Fibroblast of lung (primary cell): ENCODE data around the gene IL26. TPM values are rescaled to one million over a fixed set of nuclear protein-coding genes. Genes with fewer than 3 reads are reported as not detected.

ENCODE experiments used
- DNase-seq, 2 donors: peaks; one replicate each; pipeline versions ENCODE4 v3.0.0 to v3.0.0-alpha.2; 2010; ENCODE audit warnings: low read depth in 2 of 2
- H2AFZ ChIP-seq: 2 replicates; pipeline ENCODE4 v1.5.1; 2012; ENCODE audit warnings: low read length, control low read depth, inconsistent platforms
- H3K27ac ChIP-seq: 2 replicates; pipeline ENCODE4 v1.5.1; 2011; ENCODE audit warnings: low read length, control low read depth; ENCODE audit not compliant: insufficient read depth
- H3K27me3 ChIP-seq: 2 replicates; pipeline ENCODE4 v1.5.1; 2011; ENCODE audit warnings: mild to moderate bottlenecking, low read length; ENCODE audit not compliant: control insufficient read depth, insufficient read depth
- H3K36me3 ChIP-seq: 2 replicates; pipeline ENCODE4 v1.5.1; 2011; ENCODE audit warnings: low read length; ENCODE audit not compliant: control insufficient read depth, insufficient read depth
- H3K4me1 ChIP-seq: 2 replicates; pipeline ENCODE4 v1.5.1; 2011; ENCODE audit warnings: low read length; ENCODE audit not compliant: control insufficient read depth, insufficient read depth; ENCODE audit errors: extremely low read depth
- H3K4me2 ChIP-seq: 2 replicates; pipeline ENCODE4 v1.5.1; 2011; ENCODE audit warnings: low read length, control low read depth; ENCODE audit not compliant: insufficient read depth; ENCODE audit errors: extremely low read depth
- H3K4me3 ChIP-seq, 4 experiments: fragments of 200-600 bp in 1 of 4; sonication (generic) in 1 of 4; replicated peaks in 1 of 4; 2 replicates each; pipeline ENCODE4 v1.5.1; 2011 to 2016; ENCODE audit warnings: low read length in 4 of 4, low read depth in 3 of 4, mild to moderate bottlenecking in 3 of 4, control low read depth in 2 of 4, inconsistent platforms in 1 of 4, mixed read lengths in 1 of 4; ENCODE audit not compliant: insufficient read depth in 1 of 4; ENCODE audit errors: control extremely low read depth in 1 of 4
- H3K79me2 ChIP-seq: 2 replicates; pipeline ENCODE4 v1.5.1; 2012; ENCODE audit warnings: mild to moderate bottlenecking, low read length, inconsistent platforms; ENCODE audit not compliant: control insufficient read depth, insufficient read depth
- H3K9ac ChIP-seq: 2 replicates; pipeline ENCODE4 v1.5.1; 2011; ENCODE audit warnings: mild to moderate bottlenecking, low read length, control low read depth; ENCODE audit not compliant: insufficient read depth
- H3K9me3 ChIP-seq: 2 replicates; pipeline ENCODE4 v1.5.1; 2012; ENCODE audit warnings: low read depth, low read length; ENCODE audit not compliant: control insufficient read depth, insufficient read depth
- H4K20me1 ChIP-seq: 2 replicates; pipeline ENCODE4 v1.5.1; 2011; ENCODE audit warnings: low read length; ENCODE audit not compliant: control insufficient read depth, insufficient read depth; ENCODE audit errors: extremely low read depth
- EZH2 ChIP-seq: IDR thresholded peaks from 2 replicates; pipeline ENCODE4 v1.5.1; 2012; ENCODE audit warnings: low read length, control low read depth, mild to moderate bottlenecking; ENCODE audit errors: missing control alignments
- polyA plus RNA-seq, 2 donors: library from polyadenylated mRNA; depleted of rRNA in 1 of 2; stranded (reverse) in 1 of 2; unstranded in 1 of 2; fragments of >200 nt; gene quantifications; 2 replicates each; pipeline ENCODE4 v1.2.1, GENCODE V29; 2011 to 2012; ENCODE audit warnings: missing spikeins in 1 of 2
- total RNA-seq: library from RNA; depleted of rRNA; stranded (reverse); fragments of >200 nt; gene quantifications from 2 replicates; pipeline ENCODE4 v1.2.1, GENCODE V29; 2014
- TF ChIP-seq, protein P1 (sequence below), 2 donors: IDR thresholded peaks in 1 of 2; conservative IDR thresholded peaks in 1 of 2; 1 replicate in 1 of 2; 2 replicates in 1 of 2; pipeline ENCODE4 v1.5.1; 2011 to 2012; ENCODE audit warnings: low read length in 2 of 2, control low read depth in 1 of 2, inconsistent platforms in 1 of 2, low read depth in 1 of 2, mild to moderate bottlenecking in 1 of 2

IL26 gene
- total and polyA plus RNA-seq, 2 donors (not counting 1 experiment from before 2014, with no cell fraction given): not detected

DNA sequence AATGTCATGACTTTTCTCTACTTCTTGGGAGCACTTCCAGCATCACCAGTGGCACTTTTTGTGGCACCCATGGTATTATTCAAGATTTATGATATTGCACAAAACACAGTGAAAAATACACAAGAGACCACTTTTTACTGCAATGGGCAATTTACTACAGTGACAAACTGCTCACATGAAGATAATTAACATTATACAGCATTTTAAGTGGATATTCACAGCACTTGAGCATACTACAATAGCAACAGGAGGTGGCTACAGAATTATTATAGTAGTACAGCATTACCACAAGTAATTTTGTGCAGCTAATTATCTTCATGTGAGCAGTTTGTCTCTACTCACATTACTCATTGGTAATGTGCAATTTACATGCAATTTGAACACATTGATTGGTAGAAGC is 18.3 kb downstream of the IL26 start:
- no peak overlapping the region for H3K27ac ChIP-seq
- no peaks in the 10 kb centered on the region for H3K79me2 ChIP-seq
- DNase-seq: no peak
- H3K4me1 ChIP-seq: no peaks in the 10 kb centered on the region
- H3K36me3 ChIP-seq: no peaks in the 10 kb centered on the region
- no peak overlapping the region for H3K4me3 ChIP-seq
- no peak overlapping the region for H3K4me2 ChIP-seq
- no peak for TF ChIP-seq EZH2
- TF ChIP-seq, protein P1, sequence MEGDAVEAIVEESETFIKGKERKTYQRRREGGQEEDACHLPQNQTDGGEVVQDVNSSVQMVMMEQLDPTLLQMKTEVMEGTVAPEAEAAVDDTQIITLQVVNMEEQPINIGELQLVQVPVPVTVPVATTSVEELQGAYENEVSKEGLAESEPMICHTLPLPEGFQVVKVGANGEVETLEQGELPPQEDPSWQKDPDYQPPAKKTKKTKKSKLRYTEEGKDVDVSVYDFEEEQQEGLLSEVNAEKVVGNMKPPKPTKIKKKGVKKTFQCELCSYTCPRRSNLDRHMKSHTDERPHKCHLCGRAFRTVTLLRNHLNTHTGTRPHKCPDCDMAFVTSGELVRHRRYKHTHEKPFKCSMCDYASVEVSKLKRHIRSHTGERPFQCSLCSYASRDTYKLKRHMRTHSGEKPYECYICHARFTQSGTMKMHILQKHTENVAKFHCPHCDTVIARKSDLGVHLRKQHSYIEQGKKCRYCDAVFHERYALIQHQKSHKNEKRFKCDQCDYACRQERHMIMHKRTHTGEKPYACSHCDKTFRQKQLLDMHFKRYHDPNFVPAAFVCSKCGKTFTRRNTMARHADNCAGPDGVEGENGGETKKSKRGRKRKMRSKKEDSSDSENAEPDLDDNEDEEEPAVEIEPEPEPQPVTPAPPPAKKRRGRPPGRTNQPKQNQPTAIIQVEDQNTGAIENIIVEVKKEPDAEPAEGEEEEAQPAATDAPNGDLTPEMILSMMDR (conservative IDR thresholded peaks at IDR 0.05 in 1 of 2, IDR thresholded peaks at IDR 0.05 in 1 of 2; ENCODE audit: low read depth in 1 of 2, low read length in 2 of 2): no peak
- H3K9me3 ChIP-seq: no peaks in the 10 kb centered on the region
- no peak overlapping the region for H3K9ac ChIP-seq
- no peak overlapping the region for H2AFZ ChIP-seq
- H4K20me1 ChIP-seq: no peaks in the 10 kb centered on the region
- H3K27me3 ChIP-seq: peaks cover 3% of the 10 kb centered on the region

DNA sequence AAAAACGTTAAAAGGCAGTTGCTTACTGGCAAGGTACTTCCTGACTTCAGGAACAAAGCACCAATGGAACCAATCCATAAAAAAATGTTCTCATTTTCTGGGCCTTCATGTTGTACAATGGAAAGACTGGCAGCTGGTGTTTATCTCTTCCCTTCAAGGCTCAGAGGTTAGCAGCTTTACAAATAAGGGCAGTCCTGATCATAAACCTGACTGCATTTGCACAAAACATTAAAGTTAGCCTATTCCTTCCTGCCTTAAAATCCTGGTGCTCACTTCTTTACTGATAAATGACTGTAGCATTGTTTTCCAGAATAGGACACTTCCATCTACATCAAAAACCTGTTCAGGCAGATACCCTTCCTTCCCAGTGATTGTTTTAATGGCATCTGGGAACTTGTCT is 19.2 kb downstream of the IL26 start:
- H3K79me2 ChIP-seq: no peaks in the 10 kb centered on the region
- TF ChIP-seq, protein P1 (conservative IDR thresholded peaks at IDR 0.05 in 1 of 2, IDR thresholded peaks at IDR 0.05 in 1 of 2; ENCODE audit: low read depth in 1 of 2, low read length in 2 of 2): no peak
- TF ChIP-seq EZH2: no peak
- H2AFZ ChIP-seq: no peak overlapping the region
- no peaks in the 10 kb centered on the region for H3K9me3 ChIP-seq
- H3K36me3 ChIP-seq: no peaks in the 10 kb centered on the region
- H3K4me2 ChIP-seq: no peak overlapping the region
- no peak for DNase-seq
- no peak overlapping the region for H3K9ac ChIP-seq
- no peaks in the 10 kb centered on the region for H3K4me1 ChIP-seq
- no peaks in the 10 kb centered on the region for H4K20me1 ChIP-seq
- H3K4me3 ChIP-seq: no peak overlapping the region
- no peak overlapping the region for H3K27ac ChIP-seq
- H3K27me3 ChIP-seq: peaks cover 3% of the 10 kb centered on the region

DNA sequence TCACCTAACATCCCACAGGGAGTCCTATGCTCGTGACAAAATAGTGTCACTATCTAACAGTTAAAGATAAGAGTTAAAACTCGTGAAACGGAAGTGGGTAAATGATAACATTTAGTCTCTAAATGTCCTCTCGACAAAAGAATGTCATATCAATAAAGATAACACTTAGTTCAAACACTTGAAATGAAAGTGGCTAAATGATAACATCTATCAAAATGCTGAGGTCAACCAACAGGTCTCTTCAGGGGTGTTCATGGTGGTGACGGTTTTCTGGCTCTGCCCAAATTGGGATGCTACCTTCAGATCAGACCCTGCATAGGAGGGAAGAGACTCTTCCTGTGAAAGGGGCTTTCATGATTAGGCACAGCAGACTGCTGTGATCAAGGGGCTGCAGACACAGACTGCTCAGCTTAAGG is 22.1 kb downstream of the IL26 start:
- Histone ChIP-seq H3K4me2 (no peak overlapping the region), H3K9me3 (no peaks in the 10 kb centered on the region), H3K36me3 (no peaks in the 10 kb centered on the region), H3K9ac (no peak overlapping the region), H3K79me2 (no peaks in the 10 kb centered on the region), H2AFZ (no peak overlapping the region), H4K20me1 (no peaks in the 10 kb centered on the region), H3K4me3 (no peak overlapping the region), H3K4me1 (no peaks in the 10 kb centered on the region), H3K27ac (no peak overlapping the region), H3K27me3 (peaks cover 5% of the 10 kb centered on the region)
- DNase-seq: no peak
- TF ChIP-seq, protein P1 (conservative IDR thresholded peaks at IDR 0.05 in 1 of 2, IDR thresholded peaks at IDR 0.05 in 1 of 2; ENCODE audit: low read depth in 1 of 2, low read length in 2 of 2): no peak
- no peak for TF ChIP-seq EZH2
